Stimulated activated CD4-positive, alpha-beta T cell treated with anti-CD3 and anti-CD28 coated beads, Interleukin-4, amount 100 ng/mL, for 4 hours (primary cell): Measurements from ENCODE around the gene MEPE.

Experiments used
- DNase-seq, 2 experiments: peaks; one replicate each; pipeline ENCODE4 v3.0.0-alpha.2; 2020

Gene MEPE

GRCh38 chr4:87832669-87833068 is at the start of gene MEPE:
Gene MEPE (plus strand): TSS chr4:87832969. CDS start chr4:87834715, 1,746 bp downstream.
- no peak for DNase-seq

- DNase-seq = no peak
These were observed 49.0 kb upstream of the MEPE start for GRCh38 chr4:87783781-87784180.

- DNase-seq = no peak
These were observed 46.8 kb upstream of the MEPE start for GRCh38 chr4:87785731-87786509.

GRCh38 chr4:87799301-87800113 is 33.3 kb upstream of the MEPE start, which contains the start of gene IBSP:
Gene IBSP (plus strand): TSS chr4:87799554. CDS start chr4:87802362, 2,808 bp downstream.
- no peak for DNase-seq

- no peak for DNase-seq
These were observed 29.9 kb upstream of the MEPE start for GRCh38 chr4:87802858-87803257.

- DNase-seq = no peak
These were observed 29.3 kb upstream of the MEPE start for GRCh38 chr4:87803421-87803820.

GRCh38 chr4:87804871-87805270 is 27.9 kb upstream of the MEPE start:
- DNase-seq = no peak

- DNase-seq = no peak
These were observed 26.8 kb upstream of the MEPE start for GRCh38 chr4:87805971-87806370.

GRCh38 chr4:87806520-87806919 is 26.2 kb upstream of the MEPE start:
- no peak for DNase-seq

- DNase-seq = no peak
These were observed 25.4 kb upstream of the MEPE start for GRCh38 chr4:87807402-87807801.

- no peak for DNase-seq
These were observed 20.8 kb upstream of the MEPE start for GRCh38 chr4:87811977-87812376.

- no peak for DNase-seq
These were observed 13.4 kb upstream of the MEPE start for GRCh38 chr4:87819281-87819919.

GRCh38 chr4:87823200-87823599 is 9.6 kb upstream of the MEPE start:
- no peak for DNase-seq

- DNase-seq = no peak
These were observed 9.0 kb upstream of the MEPE start for GRCh38 chr4:87823724-87824123.

GRCh38 chr4:87824352-87824751 is 8.4 kb upstream of the MEPE start:
- no peak for DNase-seq

- no peak for DNase-seq
These were observed 1.6 kb downstream of the MEPE start for GRCh38 chr4:87834401-87834800.

GRCh38 chr4:87835197-87835596 is 2.4 kb downstream of the MEPE start:
- no peak for DNase-seq

- no peak for DNase-seq
These were observed 3.0 kb downstream of the MEPE start for GRCh38 chr4:87835743-87836142.

GRCh38 chr4:87838205-87838604 is 5.4 kb downstream of the MEPE start:
- DNase-seq = no peak

- DNase-seq = no peak
These were observed 6.3 kb downstream of the MEPE start for GRCh38 chr4:87838890-87839591.

GRCh38 chr4:87839592-87839946 is 6.8 kb downstream of the MEPE start:
- DNase-seq = no peak

GRCh38 chr4:87840149-87840548 is 7.4 kb downstream of the MEPE start:
- DNase-seq = no peak

GRCh38 chr4:87843936-87844335 is 11.2 kb downstream of the MEPE start:
- no peak for DNase-seq
